NCI-H2029 (cell line): ENCODE results near the gene HEBP1.

Source experiments
- DNase-seq: peaks from one replicate; lab custom pipeline; 2025; lab: John Stamatoyannopoulos, UW

Gene HEBP1

GRCh38 chr12:12951504-12951903, 48.6 kb downstream of the HEBP1 start:
- DNase-seq, result no peak

GRCh38 chr12:12947902-12948301, 52.2 kb downstream of the HEBP1 start:
- no peak for DNase-seq

- DNase-seq, result no peak
Measured at GRCh38 chr12:12946686-12947355, 53.2 kb downstream of the HEBP1 start.

GRCh38 chr12:12945591-12945990, 54.5 kb downstream of the HEBP1 start:
- DNase-seq, result no peak

GRCh38 chr12:12943586-12944260, 56.3 kb downstream of the HEBP1 start:
- no peak for DNase-seq

GRCh38 chr12:12941450-12942350, 58.4 kb downstream of the HEBP1 start:
- DNase-seq, result no peak

GRCh38 chr12:12939888-12940287, 60.2 kb downstream of the HEBP1 start:
- no peak for DNase-seq

- DNase-seq, result no peak
Measured at GRCh38 chr12:12938541-12938940, 61.5 kb downstream of the HEBP1 start.

GRCh38 chr12:12936983-12937491, 63.0 kb downstream of the HEBP1 start:
- no peak for DNase-seq

GRCh38 chr12:12934556-12934955, 65.5 kb downstream of the HEBP1 start:
- no peak for DNase-seq

GRCh38 chr12:12933742-12934141, 66.3 kb downstream of the HEBP1 start:
- no peak for DNase-seq

GRCh38 chr12:12930633-12931219, 69.3 kb downstream of the HEBP1 start:
- DNase-seq, result no peak

GRCh38 chr12:12929696-12930095, 70.4 kb downstream of the HEBP1 start:
- DNase-seq, result no peak

- DNase-seq, result peak; percentile 97
Measured at GRCh38 chr12:12927211-12928079, 72.6 kb downstream of the HEBP1 start.

GRCh38 chr12:12926571-12927071, 73.4 kb downstream of the HEBP1 start:
- no peak for DNase-seq

GRCh38 chr12:12925388-12925787, 74.7 kb downstream of the HEBP1 start:
- no peak for DNase-seq
